ENCODE measurements around the gene GHR.

DNA sequence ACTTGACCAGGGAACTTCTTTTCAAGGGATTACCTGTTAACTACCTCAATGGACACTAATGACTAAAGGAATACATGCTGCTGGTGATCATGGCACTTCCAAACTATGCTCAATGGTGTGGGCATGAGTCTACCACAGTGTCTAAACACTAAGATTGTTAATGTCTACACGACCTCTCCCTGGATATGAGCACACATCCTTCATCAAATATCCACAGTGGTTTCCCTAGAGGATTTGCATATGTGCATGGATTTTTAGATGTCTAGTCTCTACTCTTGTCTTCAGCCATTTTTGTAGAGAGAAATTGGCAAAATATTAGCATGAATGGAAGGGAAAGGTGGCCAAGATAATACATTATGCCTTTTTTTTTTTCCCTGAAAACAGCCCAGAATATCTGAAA lies 220.1 kb downstream of the GHR start:
- no peak for TF ChIP-seq EZH2 (IDR thresholded peaks at IDR 0.05; ENCODE audit: borderline replicate concordance, low read depth, low read length, severe bottlenecking)
- TF ChIP-seq, protein P1, sequence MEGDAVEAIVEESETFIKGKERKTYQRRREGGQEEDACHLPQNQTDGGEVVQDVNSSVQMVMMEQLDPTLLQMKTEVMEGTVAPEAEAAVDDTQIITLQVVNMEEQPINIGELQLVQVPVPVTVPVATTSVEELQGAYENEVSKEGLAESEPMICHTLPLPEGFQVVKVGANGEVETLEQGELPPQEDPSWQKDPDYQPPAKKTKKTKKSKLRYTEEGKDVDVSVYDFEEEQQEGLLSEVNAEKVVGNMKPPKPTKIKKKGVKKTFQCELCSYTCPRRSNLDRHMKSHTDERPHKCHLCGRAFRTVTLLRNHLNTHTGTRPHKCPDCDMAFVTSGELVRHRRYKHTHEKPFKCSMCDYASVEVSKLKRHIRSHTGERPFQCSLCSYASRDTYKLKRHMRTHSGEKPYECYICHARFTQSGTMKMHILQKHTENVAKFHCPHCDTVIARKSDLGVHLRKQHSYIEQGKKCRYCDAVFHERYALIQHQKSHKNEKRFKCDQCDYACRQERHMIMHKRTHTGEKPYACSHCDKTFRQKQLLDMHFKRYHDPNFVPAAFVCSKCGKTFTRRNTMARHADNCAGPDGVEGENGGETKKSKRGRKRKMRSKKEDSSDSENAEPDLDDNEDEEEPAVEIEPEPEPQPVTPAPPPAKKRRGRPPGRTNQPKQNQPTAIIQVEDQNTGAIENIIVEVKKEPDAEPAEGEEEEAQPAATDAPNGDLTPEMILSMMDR (IDR thresholded peaks at IDR 0.05; ENCODE audit: extremely low read depth in 1 of 2, insufficient read depth in 1 of 2, low read depth in 1 of 2, low read length in 2 of 2), result no peak
- TF ChIP-seq POLR2A (IDR thresholded peaks at IDR 0.05; ENCODE audit: low read depth, low read length), result no peak
- TF ChIP-seq GATA2 (IDR thresholded peaks at IDR 0.05; ENCODE audit: insufficient read depth, insufficient read length, low read depth, low read length), result no peak
- TF ChIP-seq POLR2AphosphoS5 (IDR thresholded peaks at IDR 0.05; ENCODE audit: insufficient read depth, low read depth, low read length), result no peak
- TF ChIP-seq MAX (IDR thresholded peaks at IDR 0.05; ENCODE audit: insufficient read depth, insufficient read length), result no peak
- no peak for TF ChIP-seq MYC (IDR thresholded peaks at IDR 0.05; ENCODE audit: low read depth, low read length)
